ENCODE measurements around the gene POLDIP3.
"Not testable (repeated sequence)": the region's sequence is repeated elsewhere in the genome, so short reads cannot be mapped to it uniquely, and the experiment has no call there.

The POLDIP3 gene

GRCh38 chr22:42560381-42560780 lies 54.3 kb downstream of the POLDIP3 start:
- DNase-seq (ENCODE audit: low read depth) = no peak

DNA sequence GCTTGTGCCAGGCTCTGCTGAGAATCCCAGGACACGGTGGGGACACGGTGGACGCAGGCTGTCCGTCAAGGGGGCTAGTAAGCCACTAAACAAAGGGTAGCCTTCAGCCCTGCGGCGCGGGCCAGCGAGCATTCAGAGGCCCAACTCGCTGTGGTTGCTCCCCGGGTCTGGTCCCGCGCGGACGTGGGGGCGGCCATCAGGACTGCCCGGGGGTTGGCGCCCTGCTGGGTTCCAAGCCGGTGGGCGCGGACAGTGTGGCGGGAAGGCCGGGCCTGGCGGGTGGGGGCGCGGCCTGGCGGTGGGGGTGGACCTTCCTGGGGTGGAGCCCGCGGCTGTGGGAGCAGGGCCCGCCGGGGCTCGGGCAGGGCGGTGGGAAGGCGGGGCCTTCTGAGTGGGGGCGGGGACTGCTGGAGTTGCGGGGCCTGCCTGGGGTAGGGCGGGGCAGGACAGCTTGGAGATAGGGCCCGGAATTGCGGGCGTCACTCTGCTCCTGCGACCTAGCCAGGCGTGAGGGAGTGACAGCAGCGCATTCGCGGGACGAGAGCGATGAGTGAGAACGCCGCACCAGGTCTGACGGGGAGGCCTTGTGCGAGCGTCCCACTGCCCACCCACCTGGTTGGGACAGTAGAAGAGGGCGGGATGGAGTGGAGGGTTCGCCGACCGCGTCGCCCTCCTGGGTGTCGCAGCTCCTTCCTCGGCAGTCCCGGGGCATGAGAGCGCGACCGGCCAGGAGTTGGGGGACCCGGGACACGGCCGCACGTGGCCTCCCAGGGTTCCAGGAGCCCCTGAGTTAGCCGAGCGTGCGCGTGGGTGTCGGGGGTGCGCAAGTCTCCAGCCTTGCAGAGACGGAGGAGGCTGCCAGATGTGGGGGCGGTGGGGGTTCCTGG lies 61.0 kb downstream of the POLDIP3 start, which contains the start of gene SERHL2:
TSS of gene SERHL2 (plus strand) at position 482 of the 887 bp plus-strand sequence. CDS start at position 547, 65 bp downstream.
- peak; percentile 54 for DNase-seq (ENCODE audit: low read depth)

DNA sequence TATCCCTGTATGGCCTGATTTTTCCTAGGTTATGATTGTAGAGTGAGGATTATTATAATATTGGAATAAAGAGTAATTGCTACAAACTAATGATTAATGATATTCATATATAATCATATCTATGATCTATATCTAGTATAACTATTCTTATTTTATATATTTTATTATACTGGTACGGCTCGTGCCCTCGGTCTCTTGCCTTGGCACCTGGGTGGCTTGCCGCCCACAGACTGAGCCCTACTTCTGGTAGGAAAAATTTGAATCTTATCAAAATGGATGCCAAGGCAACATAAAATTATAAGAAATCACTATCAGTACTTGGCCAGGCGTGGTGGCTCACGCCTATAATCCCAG lies 62.4 kb downstream of the POLDIP3 start:
- not testable (repeated sequence) for DNase-seq (ENCODE audit: low read depth)

DNA sequence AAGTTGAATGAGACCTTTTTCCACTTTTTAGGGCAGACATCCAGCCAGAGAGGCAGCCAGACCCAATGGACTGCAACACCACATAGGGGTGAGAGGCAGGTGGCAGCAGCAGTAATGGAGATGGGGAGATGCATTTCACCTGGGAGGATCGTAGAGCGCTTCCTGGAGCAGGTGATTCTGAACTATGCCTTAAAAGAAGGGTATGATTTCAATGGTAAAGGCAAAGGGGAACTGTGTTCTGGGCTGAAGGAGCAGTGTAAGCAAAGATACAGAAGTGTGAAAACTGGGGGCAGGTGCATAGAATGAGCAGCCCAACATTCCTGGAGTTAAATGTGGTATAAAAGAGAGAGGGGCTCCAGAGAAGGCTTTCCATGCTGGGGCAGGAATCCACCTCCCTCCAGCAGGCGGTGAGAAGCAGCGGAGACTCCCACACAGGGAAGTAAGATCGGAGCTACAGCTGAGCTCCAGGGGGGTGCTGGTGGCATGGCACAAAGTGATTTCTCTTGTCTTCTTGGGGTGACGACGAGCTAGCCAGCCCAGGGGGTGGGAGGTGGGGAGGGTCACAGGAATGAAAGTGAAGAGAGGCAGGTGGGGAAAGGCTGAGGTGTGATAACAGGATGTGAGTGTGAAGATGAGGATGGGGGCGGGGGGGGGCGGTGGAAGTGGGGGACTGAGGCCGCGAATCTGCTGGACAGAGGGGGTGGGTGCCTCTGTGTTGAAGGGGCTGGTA lies 65.2 kb downstream of the POLDIP3 start:
- no peak for DNase-seq (ENCODE audit: low read depth)

GRCh38 chr22:42548597-42549330 lies 65.9 kb downstream of the POLDIP3 start:
- DNase-seq (ENCODE audit: low read depth) = no peak

DNA sequence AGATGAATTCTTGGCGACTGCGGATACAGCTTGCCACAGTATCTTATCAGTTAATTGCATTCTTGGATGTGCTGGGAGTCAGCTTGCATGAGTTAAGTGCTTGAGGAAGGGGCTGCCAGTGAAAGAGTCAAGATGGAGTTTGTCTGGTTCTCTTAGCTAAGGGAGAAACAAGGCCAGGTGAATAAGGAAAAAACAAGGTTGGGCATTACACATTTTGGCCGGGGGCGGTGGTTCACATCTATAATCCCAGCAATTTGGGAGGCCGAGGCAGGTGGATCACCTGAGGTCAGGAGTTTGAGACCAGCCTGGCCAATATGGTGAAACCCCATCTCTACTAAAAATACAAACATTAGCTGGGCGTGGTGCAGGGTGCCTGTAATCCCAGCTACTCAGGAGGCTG lies 66.6 kb downstream of the POLDIP3 start:
- DNase-seq (ENCODE audit: low read depth) = not testable (repeated sequence)

DNA sequence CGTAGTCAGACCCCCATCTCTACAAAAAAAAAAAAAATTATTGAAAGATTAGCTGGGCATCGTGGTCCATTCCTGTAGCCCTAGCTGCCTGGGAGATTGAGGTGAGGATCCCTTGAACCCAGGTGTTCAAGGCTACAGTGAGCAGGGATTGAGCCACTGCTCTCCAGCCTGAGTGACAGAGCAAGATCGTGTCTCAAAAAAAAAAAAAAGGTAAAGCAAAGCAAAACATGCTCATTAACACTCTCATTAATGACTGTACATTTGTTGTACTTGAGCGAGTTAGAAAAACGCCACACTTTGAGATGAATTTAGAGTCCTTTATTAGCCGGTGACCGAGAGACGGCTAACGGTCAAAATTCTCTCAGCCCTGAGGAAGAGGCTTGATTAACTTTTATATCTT lies 67.1 kb downstream of the POLDIP3 start:
- DNase-seq (ENCODE audit: low read depth) = no peak

GRCh38 chr22:42544686-42545085 lies 70.0 kb downstream of the POLDIP3 start:
- DNase-seq (ENCODE audit: low read depth) = no peak

DNA sequence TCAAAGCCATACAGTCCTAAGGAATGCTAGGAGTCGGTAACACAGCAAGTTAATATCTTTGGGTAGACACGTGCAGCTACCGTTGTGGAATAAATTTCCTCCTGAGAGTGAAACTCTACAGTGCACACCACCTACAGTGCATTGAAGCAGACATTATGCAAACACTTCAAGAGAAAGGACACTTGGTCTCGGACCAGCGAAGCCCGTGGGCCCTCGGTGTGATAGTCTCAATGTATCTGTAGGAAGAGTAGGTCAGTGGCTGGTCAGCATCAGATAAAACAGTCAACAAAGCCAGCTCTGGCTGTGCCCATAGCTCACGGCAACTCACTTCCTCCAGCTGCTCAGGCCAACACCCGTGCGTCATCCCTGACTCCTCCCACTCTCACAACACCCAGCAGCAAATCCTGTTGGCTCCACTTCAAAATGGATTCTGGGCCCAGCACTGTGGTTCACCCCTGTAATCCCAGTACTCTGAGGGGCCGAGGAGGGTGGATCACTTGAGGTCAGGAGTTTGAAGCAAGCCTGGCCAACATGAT lies 75.4 kb downstream of the POLDIP3 start:
- DNase-seq (ENCODE audit: low read depth) = not testable (repeated sequence)

- DNase-seq (ENCODE audit: low read depth) = not testable (repeated sequence)
Observed at GRCh38 chr22:42537199-42537831, 77.4 kb downstream of the POLDIP3 start.

DNA sequence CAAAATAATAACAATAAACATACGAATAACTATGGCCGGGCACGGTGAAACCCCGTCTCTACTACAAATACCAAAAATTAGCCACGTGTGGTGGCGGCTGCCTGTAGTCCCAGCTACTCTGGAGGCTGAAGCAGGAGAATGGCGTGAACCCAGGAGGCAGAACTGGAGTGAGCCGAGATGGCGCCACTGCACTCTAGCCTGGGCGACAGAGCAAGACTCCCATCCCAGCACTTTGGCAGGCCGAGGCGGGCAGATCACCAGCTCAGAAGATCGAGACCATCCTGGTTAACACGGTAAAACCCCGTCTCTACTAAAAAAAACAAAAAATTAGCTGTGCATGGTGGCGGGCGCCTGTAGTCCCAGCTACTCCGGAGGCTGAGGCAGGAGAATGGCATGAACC lies 78.0 kb downstream of the POLDIP3 start:
- not testable (repeated sequence) for DNase-seq (ENCODE audit: low read depth)

DNA sequence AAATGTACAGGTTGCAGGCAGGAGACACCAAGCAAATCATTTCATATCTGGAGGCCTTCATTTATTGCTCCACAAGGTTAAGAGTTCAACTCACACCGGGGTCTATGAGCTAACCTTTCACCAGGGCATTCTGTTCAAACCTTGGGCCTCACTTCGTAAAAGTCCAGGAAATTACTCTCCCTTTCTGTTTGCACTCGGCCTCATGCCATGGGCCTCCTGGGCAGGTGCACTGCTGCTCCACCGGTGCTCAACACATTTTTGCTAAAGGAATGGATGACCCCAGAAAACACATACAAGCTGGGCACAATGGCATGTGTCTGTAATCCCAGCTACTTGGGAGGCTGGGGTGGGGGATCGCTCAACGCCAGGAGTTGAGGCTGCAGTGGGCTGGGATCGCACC lies 78.5 kb downstream of the POLDIP3 start:
- DNase-seq (ENCODE audit: low read depth) = no peak

DNA sequence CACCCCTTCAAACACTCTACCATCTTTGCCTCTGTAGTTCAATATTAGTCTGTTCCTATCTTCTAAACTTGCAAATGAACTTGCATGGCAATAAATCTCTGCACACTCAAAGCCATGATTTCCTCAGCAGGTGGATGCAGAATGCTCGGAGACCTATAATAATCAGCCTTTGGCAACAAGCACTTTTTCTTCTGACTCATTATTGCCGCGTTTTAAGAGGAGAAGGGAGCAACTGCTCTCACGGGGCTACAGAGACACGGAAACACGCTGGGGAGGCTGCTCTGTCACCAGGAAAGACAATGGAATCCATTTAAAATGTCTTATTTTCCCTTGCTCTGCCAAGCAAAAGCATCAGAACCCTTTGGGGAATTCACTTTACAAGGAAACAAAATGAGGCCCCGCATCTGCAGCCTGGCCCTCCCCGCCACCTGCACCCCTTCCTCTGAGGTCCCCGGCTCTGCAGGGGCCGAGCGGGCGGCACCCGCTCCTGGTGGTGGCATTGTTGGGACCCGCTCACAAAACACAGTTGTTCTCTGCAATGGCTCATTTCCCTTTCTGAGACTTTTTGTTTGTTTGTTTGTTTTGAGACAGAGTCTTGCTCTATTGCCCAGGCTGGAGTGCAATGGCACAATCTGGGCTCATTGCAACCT lies 79.5 kb downstream of the POLDIP3 start:
- DNase-seq (ENCODE audit: low read depth) = not testable (repeated sequence)
